RPMI8226 (cell line): ENCODE measurements around the gene SACM1L.
"Not testable (repeated sequence)": the region's sequence is repeated elsewhere in the genome, so short reads cannot be mapped to it uniquely, and the experiment has no call there.

ENCODE experiments used
- DNase-seq: peaks from one replicate; pipeline ENCODE4 v3.0.0-alpha.2; 2015

The SACM1L gene

GRCh38 chr3:45667569-45667934 lies 21.6 kb upstream of the SACM1L start:
- DNase-seq = no peak

DNA sequence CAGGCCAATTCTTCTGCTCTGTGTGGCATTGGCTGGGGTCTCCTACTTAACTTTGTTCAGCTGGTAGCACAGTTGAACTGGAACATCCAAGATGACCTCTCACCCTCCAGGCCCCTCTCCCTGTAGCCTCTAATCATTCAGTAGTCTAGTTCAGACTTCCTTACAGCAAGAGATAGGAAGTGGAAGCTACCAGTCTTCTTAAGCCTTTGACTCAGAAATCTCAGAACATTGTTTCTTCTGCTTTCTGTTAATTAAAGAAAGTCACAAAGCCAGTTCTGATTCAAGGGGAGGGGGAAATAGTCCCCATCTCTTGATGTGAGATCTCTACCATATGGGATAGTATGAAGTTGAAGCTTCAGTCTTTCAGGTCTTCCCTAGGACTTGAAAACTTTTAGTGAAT lies 18.8 kb upstream of the SACM1L start:
- no peak for DNase-seq

- no peak for DNase-seq
These were observed 18.2 kb upstream of the SACM1L start for GRCh38 chr3:45670991-45671390.

- DNase-seq = no peak
These were observed 15.9 kb upstream of the SACM1L start for GRCh38 chr3:45673273-45673672.

DNA sequence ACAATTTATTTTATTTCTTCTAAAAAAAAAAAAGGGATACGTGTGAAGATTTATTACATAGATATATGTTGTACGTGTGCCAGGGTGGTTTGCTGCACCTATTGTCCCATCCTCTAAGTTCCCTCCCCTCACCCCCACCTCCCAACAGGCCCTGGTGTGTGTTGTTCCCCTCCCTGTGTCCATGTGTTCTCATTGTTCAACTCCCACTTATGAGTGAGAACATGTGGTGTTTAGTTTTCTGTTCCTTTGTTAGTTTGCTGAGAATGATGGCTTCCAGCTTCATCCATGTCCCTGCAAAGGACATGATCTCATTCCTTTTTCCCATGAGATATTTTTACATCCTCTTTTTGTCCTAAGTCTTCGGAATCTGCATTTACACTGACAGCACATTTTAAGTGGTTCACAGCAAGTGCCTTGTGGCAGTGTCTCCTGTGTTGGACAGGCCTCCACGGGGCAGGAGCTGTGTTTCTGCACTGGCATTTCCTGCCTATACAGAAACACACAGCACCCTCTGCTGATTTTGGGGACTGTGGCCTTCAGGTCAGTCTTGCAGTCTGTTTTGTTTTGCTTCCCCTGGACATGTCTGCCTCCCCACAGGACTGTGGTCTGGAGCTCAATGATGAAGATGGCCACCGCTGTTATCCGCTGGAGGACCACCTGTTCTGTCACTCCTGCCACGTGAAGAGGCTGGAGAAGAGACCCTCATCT lies 12.7 kb upstream of the SACM1L start:
- DNase-seq = no peak

- no peak for DNase-seq
These were observed 12.2 kb upstream of the SACM1L start for GRCh38 chr3:45677033-45677446.

- no peak for DNase-seq
These were observed 11.4 kb upstream of the SACM1L start for GRCh38 chr3:45677841-45678240.

DNA sequence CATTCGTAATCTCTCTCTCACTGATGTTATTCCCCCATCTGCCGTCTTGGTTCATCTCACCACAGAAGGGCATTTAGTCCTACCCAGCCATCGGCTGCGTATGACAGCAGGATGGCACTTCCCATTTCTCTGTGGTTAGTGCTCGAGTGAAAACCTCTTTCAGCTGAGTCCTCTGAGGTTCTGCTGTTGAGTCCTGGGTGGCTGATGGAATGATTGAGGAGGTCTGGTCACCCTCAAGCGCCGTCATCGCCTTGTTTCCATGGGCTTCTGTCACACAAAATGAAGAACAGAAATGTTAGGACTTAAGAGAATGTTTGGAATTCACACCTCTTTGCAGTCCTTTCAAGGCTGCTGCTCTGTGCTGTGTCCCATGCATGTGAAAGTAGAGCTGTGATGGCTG lies 9.4 kb upstream of the SACM1L start:
- DNase-seq = no peak

DNA sequence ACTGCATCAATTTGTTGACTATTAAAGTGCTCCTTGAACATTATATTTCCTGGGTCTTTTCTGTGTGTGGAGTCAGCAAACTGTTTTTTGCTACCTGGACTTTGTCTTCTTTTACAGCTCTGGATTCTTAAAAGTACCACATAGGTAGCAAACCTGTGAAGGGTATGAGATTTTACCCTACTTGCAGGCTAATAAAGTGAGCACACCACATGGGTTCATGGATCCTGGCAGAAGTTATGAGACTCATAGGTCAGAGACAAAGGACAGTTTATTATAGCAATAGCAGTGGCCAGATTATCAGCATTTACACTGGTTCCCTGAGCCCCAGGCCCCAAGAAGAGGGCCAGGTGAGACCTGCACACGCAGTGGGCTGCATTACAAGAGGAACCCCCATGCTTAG lies 8.0 kb upstream of the SACM1L start:
- no peak for DNase-seq

DNA sequence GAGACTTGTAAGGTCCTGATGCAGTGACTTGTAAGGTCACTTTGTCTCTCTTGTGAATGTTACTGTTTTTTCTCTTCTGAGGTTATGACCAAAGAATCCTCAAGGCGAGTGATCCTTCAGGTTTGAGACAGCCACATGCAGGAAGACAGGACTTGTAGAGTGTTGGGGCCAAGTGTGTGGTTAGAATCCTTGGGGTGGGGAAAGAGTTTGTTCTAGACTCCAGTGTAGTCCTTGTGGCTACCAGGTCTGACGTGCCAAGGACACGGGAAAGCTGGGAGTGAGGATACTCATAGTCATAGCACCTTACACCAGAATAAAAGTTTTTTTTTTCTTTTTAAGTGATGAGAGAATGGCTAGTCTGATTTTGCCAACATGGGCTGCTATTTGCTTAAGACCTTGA lies 7.3 kb upstream of the SACM1L start:
- no peak for DNase-seq

GRCh38 chr3:45682311-45682710 lies 6.9 kb upstream of the SACM1L start:
- DNase-seq = no peak

GRCh38 chr3:45682786-45683185 lies 6.4 kb upstream of the SACM1L start:
- no peak for DNase-seq

DNA sequence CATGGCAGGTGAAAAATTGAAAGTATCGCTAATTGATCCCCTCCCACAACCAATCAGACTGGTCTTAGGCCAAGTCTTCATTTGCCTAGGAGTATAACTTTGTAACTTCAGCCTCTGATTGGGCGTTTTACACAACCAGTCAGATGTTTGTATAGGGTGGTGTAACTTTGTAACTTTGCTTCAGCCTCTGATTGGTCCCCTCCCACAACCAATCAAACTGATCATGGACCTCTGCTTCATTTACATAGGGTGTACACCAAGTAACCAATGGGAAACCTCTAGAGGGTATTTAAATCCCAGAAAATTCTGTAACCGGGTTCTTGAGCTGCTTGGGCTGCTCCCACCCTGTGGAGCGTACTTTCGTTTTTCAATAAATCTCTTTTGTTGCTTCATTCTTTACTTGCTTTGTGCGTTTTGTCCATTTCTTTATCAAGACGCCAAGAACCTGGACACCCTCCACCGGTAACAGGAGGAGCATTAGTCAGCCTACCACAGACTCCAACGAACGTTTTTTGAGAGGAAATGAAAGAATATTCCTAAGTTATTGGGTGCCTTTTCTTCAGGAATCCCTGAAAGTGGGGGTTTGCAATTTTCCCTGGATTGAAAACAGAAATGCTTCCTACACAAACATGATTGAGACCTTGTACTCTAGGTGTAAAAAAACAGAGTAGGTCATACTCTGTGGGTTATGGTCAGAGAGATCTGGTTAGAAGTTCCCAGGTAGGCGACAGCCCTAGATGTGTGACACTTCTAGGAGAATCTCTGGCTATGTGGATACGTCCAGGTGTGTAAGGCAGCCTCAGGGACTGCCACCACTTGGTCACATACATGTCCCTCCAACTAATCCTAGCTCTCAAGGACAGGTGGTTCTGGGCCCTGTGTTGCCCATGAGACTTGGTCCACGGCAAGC lies 5.5 kb upstream of the SACM1L start:
- DNase-seq = no peak

DNA sequence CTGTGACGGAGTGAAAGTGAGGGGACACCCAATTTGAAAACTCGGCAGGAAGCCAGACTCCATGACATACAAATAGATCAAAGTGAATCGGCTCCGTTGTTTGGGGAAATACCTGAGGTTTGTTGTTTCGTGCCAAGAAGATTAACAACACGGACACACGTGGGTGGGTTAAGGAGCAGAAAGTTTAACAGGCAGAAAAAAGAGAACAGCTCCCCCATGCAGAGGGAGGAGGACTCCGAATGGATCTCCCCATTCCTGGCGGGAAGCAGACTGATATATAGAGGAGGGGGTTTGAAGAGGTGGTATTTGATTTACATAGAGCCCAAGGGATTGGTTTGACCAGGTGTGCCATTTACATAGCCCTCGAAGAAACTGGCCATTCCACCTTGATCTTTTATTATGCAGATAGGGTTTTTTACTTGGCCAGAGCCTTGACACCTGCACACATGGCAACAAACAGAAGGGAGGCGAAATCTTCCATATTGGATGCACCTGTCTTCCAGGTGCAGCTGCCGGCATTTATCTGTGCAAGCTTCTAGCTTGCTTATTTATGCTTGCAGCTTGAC lies 4.8 kb upstream of the SACM1L start:
- no peak for DNase-seq

- not testable (repeated sequence) for DNase-seq
These were observed 3.5 kb upstream of the SACM1L start for GRCh38 chr3:45685722-45686121.

DNA sequence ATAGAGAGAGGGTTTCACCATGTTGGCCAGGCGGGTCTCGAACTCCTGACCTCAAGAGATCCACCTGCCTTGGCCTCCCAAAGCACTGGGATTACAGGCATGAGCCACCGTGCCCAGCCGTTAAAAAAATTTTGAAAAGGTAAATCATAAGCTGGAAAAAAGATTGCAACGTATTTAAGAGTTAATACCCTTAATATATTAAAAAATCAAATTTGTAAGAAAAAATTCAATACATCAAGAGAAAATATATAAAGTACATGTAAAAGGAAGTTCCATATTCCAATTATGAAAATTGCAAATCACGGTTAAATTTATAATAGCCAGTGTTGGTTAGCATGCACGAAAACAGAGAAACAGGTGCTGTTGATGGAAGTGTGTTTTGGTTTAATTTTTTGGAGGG lies 2.3 kb upstream of the SACM1L start:
- no peak for DNase-seq

DNA sequence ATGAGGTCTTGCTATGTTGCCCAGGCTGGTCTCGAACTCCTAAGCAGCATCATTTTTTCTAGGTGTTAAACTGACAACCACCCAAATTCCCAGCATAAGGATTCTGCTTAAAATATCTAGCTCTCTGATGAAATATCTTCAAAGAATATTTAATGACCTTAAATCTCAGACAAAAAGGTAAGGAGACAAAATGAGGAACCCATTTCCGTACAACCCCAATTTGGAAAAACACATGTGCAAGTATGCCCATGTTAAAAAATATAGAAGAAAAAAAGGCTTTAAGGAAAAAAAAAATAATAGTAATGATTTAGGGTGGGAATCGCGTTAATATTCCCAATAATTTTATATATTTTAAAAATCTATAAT lies 1.4 kb upstream of the SACM1L start:
- DNase-seq = no peak

GRCh38 chr3:45688194-45688881 lies 858 bp upstream of the SACM1L start:
- peak; percentile 64 for DNase-seq

DNA sequence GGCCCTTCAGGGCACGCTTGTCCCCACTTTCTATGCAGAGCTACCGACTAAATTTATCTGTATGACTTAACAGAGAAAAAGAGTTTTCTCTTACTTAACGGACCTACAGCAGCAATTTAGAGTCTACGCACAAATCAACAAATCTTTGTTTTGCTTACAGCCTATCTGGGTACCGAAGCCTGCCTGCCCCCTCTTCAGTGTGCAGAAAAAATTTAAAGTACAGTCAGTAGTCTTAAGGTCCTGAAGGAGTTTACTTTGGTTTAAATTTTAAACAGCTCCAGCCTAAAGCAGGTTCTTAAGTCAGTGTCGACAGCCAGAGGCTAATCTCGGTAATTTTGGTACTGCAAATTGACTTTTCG lies 570 bp downstream of the SACM1L start:
- DNase-seq = no peak

- peak; percentile 60 for DNase-seq
These were observed 1.3 kb downstream of the SACM1L start for GRCh38 chr3:45690336-45691035.

GRCh38 chr3:45691842-45692241 lies 2.6 kb downstream of the SACM1L start:
- DNase-seq = no peak

DNA sequence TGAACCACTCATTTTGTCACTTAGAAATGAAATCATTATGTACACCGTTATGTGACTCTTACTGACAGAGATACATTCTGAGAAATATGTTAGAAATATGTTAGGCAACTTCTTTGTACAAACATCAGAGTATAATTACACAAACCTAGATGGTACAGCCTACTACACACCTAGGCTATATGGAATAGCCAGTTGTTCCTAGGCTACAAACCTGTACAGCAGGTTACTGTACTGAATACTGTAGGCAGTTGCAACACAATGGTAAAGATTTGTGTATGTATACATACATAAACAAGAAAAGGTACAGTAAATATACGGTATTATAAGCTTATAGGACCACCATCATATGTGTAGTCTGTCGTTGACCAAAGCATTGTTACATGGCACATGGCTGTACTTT lies 3.7 kb downstream of the SACM1L start:
- DNase-seq = no peak

GRCh38 chr3:45693941-45694521 lies 4.8 kb downstream of the SACM1L start:
- no peak for DNase-seq
